ENCODE results near the gene KANSL1.

The KANSL1 gene

DNA sequence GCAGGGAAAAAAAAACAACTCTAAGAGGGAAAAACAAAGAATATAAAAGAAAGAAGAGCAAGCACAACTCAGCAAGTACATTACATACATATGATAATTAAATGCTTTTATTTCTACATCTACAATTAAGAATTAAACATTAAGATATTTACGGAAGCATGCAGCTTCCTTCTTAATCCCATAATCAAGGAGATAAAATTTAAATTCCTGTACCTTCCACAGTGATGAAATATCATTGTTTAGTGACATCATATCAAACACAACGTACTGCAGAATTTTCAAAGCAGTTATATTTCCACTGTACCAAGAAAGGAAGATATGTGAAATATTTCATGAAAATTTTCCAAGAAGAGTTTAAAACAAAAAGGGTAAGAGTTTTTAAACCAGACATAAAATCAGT, 26.0 kb downstream of the KANSL1 start:
- no peak for DNase-seq (ENCODE audit: low read depth)

DNA sequence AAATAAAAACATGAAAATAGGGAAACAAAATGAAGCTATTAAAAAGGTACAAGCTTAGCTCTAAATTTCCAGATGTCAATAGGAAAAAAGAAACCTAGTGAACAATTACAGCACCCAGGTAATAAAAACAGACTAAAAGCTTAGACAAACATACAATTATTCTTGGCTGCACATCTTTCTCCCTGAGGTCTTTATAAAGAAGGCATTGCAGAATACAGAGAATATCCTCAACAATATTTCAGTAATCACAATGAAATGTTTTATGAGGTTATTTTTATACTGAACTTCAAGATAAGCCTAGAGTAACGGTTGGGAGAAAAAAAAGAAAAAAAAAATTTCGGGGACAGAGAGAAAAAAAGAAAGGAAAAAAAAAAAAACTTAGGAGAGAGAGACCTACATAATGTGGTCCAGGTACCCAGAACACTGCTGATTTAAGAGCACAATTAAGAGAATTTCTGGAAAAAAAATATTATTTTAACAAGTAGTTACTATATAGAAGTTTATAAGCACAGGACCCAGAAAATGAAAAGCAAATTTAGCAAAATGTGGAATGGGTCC, 26.5 kb downstream of the KANSL1 start:
- DNase-seq (ENCODE audit: low read depth), result no peak

DNA sequence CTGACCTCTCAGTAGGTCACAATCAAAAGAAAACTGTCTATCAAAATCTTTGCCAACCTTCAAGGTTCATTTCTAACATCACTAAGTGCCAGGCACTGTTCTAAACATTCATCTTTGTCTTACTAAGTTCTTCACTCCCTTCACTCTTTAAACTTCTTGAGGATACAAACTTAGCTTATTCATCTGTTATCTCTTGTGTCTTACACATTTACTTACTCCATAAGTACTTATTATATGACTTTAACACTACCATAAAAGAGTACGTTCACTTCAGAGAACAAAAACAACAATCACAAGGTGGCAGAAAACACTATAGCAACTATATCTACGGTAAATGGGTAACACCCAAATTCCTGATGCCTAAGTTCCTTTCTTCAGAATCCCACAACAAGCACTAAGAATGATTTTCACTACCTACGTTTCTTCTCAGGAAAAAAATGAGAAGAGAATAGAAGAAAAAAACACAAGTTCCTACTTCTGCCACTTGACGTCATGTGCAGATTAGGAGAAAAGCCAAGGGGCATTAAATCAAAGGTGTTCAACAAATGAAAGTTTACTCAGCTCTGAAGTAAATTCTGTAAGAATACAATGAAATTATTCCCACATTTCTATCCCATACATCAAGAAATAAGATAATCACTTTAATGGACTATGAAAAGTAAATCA, 29.2 kb downstream of the KANSL1 start:
- no peak for DNase-seq (ENCODE audit: low read depth)

DNA sequence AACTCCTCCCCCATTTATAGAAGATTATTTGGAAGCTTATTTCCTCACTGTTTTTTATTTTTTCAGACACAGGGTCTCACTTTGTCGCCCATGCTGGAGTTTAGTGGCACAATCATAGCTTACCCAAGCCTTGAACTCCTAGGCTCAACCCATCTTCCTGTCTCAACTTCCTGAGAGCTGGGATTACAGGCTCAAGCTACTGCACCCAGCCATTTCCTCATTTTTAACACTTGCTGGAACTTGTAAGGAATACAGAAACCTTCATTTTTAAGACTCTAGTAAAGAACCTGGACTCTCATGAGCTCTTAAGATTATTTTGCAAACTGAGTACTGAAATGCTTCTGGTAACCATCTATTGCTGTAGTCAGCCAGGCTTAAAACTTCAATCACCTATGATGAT, 29.9 kb downstream of the KANSL1 start:
- no peak for DNase-seq (ENCODE audit: low read depth)

DNA sequence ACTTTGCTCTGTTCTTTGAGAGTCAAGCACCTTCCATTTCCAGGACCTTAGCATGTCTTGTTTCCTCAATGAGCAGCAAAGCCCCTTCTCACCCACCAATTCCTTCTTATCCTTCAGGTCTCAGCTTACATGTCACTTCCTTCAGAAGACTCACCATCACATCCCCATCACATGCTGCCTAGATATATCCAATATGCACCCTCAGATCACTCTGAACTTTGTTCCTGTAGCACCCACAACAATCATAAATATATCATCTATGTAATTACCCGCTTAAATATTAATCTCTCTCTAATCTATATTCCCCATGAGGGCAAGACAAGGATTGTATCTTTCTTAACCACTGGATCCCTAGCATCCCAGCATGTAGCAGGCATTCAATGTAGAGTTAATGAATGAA, 30.4 kb downstream of the KANSL1 start:
- no peak for DNase-seq (ENCODE audit: low read depth)

DNA sequence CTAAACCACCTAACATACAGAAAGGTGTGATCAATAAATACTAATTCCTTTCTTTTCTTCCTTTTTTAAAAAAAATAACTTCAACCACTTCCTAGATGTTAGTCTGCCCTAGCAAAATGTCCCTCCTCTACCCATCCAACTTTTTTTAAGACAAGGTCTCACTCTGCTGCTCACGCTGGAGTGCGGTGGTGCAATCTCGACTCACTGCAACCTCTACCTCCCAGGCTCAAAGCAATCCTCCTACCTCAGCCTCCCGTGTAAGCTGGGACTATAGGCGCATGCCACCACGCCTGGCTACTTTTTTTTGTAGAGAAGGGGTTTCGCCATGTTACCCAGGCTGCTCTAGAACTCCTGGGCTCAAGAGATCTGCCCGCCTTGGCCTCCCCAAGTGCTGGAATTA, 33.1 kb downstream of the KANSL1 start:
- DNase-seq (ENCODE audit: low read depth), result no peak

DNA sequence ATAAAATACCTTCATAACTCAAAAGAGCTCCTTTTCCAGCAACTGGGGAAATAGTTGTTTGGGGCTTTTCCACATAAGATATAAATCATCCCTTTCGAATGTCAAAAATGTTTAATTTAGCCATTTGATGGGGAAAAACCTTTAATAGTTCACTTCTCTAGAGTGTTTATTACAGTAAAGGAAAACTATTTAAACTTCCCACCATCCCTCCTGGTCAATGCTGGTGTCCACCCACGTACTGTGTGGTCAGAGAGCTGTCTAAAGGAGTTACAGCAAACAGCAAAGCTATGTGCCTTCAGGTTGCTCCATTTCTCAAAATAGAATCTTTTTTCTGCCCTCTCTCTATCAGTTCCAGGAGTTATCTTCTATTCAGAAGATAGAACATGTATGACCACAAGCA, 33.5 kb downstream of the KANSL1 start:
- DNase-seq (ENCODE audit: low read depth), result no peak

DNA sequence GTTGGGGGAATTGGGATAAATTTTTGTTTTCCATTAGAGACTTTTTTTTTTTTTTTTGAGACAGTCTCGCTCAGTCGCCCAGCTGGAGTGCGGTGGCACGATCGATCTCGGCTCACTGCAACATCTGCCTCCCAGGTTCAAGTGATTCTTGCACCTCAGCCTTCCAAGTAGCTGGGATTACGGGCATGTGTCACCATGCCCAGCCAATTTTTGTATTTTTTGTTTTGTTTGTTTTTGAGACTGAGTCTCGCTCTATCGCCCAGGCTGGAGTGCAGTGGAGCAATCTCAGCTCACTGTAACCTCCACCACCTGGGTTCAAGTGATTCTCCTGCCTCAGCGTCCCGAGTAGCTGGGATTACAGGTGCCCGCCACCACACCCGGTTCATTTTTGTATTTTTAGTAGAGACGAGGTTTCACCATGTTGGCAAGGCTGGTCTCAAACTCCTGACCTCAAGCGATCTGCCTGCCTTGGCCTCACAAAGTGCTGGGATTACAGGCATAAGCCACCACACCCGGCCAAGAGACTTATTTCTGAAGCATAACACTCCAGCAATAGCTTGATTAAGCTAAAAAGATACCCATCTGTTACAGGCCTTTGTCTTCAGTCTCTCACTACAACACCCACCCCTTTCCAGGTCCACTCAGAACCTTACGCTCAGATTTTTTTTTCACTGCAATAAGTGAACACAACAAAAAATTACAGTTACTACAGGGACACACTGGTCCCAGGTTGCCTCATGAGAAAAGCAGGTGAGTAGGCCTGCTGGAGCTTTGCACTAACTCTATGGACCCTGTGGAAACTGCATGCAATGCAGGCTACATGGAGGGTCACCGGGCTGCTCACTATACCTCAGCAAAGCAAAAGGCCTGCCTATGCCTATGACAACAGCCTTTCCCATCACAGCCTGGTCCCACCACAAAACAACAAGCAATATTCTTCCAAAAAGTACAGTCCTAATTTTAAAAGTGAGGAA, 34.6 kb downstream of the KANSL1 start:
- no peak for DNase-seq (ENCODE audit: low read depth)

DNA sequence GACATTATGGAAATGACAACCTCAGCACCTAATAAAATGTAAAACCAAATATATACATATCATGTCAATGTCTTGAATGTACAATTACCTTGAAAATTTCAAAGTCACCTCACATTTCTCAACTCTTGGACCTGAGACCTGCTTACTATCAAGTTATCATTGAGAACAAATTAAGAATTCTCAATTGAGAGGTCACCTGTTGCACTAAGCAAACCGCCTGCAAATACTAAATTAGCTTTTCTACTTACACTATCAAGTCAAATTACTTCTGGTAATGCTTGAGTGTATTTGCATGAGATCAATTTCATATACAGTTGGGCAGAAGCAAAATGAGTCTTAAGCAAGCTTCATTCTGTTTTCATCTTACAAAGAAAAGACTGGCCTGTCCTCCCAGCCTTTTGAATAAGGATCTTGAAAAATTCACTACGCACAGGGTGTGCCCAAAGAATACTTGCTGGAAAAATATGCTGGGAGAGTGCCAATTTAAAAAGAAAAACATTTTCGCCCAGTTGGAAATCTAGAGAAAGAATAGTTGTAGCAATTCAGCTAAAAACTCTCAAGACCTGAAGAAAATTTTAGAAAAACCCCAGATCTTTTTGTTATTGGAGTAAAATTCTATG, 35.7 kb downstream of the KANSL1 start:
- no peak for DNase-seq (ENCODE audit: low read depth)

DNA sequence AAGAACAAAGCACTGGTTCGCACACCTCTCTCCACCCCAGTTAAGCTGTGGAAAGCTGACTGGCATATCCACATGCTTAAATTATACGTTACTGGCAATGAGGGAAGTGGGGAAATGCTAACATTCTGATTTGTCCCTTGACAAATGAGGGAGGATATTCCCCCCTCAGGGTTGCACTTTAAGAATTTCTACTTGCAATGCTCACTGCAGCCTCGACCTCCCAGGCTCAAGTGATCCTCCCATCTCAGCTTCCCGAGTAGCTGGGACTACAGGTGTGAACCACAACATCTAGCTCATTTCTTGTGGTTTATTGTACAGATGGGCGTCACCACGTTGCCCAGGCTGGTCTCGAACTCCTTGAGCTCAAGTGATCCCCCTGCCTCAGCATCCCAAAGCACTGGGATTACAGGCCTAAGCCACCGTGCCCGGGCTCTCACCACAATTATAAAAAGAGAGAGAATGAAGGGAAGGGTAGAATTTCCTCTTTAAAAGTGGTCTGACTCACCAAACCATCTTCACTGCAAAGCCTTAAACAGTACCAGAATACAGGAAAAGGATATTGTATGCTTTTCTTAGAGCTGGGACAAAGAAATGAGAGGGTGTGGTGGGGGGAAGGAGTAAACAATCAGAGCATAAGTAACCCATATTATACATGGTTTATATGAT, 38.9 kb downstream of the KANSL1 start:
- no peak for DNase-seq (ENCODE audit: low read depth)

DNA sequence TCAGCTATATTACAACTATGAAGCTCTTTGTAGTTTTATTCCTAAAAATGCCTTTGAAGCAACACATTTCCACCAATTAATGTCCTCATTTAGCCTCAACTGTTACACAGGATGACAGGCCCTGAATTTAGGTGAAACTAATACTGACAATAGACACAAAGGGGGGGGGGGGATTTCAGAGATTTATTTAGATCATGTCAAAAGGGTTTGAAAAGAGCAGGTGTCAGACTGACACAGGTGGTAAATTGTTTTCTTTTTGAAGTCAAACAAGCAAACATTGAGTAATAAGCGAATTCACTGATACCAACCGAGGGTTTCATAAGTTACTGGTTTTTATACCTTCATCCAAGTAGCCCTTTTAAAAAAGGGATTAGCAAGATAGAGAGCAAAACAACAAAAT, 40.8 kb downstream of the KANSL1 start:
- DNase-seq (ENCODE audit: low read depth), result no peak

DNA sequence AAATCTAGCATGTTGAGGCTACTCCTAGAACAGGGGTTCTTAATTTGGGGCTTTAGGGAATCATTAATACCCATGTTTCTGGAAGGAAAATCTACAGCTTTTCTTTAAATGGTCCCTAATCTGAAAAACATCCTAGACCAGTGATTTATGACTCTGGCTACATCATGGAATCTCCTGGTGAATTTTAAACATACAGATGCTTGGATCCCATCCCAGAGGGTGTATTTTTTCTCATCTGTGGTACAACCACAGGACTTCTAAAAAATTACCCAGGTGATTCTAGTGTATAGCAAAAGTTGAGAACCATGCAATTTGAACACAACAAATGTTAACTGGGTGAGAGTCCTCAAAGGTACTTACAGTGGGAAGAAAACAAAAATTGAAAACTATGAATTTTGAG, 41.5 kb downstream of the KANSL1 start:
- DNase-seq (ENCODE audit: low read depth), result no peak

DNA sequence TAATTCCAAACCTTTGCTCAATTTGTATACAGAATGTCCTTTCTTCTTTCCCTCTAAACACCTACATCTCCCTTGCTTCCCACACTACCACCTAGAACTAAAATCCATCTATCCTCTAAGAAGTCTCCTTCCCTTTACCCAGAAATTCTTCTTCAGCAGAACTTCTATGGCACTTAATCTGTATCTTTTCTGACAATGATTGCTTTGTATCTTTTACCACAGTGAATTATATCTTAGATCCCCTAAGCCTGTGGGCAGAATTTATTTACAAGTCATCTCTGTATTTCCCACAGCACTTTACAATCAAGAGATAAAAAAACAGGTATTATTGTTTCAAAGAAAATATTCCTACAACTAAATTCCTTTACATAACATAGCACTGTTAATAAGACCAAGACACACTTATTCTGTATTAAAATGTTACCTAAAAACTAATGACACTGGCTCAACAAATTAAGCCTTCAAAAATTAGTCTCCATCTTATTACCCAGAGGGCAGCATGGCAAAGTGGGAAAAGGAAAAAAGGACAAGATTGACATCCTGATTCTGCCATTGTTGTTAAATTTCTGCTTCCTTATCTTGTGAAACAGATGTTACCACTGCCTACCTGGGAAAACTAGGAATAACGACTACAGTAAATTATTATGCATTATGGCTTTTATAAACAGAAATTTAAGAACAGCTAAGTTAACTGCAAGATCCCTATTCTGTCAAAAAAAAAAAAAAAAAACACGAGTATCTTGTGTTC, 42.8 kb downstream of the KANSL1 start:
- DNase-seq (ENCODE audit: low read depth), result no peak

DNA sequence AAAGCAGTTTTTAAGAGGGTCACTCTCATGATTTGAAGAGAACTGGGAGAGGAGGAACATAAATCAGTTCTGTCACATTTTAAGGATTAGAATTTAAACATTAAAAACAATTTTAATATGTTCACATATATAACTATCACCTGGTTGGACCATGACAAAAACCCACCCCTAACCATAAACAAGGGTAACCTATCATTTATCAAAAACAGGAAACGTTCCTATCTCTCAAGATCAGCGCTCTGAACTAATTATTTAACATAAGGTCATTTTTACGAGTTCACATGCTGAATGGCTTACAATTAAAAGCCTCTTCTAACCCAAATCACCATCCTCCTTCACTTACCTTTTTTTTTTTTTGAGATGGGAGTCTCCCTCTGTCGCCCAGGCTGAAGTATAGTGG, 45.0 kb downstream of the KANSL1 start:
- DNase-seq (ENCODE audit: low read depth), result no peak

DNA sequence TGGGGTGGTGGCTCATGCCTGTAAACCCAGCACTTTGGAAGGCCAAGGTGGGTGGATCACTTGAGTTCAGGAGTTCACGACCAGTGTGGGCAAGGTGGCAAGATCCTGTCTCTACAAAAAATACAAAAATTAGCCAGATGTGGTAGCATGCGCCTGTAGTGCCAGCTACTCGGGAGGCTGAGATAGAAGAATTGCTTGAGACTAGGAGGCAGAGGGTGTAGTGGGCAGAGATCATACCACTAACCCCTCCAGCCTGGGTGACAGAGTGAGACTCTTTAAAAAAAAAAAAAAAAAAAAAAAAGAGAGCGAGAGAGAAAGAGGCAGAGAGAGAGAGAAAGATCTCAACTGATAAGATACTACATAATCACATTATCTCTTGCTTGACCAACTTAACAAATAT, 45.9 kb downstream of the KANSL1 start:
- no peak for DNase-seq (ENCODE audit: low read depth)

DNA sequence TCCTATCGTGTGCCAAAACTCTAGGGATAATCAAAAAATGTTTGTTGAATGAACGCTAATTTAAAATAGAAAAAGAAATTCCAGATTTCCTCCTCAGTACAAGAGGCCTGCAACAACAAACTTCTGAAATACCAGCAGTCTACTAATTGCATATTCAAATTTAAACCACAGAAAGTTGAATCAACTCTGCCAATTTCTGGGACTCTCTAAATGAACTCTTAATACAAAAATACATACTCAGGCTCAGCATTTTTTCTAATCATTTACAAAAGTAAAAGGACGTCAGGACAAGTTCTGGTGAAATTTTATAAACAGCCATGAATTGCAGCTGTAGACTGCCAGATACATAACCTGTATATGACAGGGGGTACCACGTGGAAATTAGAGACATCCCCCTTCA, 49.0 kb downstream of the KANSL1 start:
- DNase-seq (ENCODE audit: low read depth), result no peak

DNA sequence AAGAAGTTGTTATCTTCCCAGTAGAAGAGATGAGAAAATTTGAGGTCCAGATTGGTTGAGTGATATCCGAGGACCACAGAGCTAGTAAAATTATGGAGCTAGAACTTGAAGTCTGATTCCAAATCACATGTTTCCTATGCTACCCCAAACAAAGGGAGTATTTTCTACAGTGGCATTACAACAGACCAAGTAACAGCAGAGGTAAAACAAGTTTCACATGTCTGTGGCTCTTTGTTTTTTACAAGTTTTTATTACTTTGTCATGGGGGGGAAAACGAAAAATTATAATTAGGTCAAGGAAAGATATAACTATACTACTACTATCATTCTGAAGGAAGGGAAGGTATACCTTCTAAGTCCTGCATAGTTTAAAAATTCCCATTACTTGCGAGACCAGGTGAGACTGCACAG, 49.4 kb downstream of the KANSL1 start:
- DNase-seq (ENCODE audit: low read depth), result no peak

DNA sequence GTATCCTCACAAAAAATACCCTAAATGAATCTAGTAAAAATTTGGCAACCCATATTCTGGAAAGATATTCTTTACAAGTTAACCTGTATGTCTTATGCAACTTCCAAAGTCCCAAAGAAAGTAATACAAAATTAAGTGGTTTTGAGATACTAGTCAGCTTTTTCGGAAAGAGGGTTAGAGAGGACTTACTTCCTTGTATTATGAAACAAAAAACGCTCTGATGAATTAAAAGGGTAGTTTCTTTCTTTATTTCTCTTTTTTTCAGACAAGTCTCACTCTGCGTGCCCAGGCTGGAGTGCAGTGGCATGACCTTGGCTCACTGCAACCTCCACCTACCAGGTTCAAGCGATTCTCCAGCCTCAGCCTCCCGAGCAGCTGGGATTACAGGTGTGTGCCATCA, 51.6 kb downstream of the KANSL1 start:
- no peak for DNase-seq (ENCODE audit: low read depth)

DNA sequence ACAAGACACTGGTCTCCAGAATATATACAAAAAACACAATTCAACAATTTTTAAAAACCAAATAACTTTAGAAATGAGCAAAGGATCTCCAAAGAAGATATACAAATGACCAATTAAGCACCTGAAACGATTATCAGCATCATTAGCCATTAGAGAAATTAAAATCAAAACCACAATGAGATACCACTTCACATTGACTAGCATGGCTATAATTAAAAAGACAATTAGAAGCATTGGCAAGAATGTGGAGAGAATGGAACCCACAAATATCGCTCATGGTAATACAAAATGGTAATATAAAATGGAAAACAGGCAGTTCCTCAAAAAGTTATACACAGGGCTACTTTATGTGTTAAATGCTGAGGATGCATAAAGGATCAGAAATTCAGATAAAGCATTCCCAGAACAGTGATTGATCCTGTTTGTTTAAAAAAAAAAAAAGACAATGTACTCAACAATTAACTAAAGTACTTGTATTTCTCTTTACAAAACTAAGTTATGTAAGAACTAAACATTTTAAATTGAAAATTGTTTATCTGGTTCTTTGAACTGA, 52.5 kb downstream of the KANSL1 start:
- DNase-seq (ENCODE audit: low read depth), result no peak

DNA sequence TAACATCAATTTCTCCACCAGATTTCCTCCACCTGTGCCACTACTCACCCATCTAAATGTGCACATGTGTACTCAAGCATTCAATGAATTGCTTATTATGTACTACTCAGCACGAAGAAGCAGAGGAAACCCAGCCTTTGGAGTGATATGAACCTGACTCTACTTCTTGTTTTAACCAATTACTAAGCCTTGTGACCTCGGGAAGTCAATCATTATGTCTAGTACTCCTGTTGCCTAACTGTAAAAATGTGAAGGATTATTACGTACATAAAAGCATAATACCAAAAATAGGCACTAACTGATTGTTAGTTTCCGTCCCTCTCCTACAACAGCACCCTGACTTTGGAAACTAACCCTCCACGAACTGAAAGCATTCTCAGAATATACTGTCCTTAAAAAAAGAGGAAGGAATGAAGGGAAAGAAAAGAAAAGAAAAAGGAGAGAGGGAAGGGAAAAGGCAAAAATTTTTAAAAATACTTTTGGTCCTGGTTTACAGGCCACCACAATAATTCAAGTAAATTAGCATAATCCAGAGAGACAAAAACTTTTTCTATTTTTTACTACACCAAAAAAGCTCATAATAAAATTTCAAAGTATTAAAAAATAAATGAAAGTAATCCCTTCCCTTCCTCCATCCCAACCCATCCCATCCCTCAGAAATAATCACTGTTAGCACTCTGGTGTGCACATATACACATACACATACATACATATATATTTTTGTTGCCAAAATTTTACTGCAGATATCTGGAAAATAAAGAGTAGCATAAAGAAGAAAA, 53.6 kb downstream of the KANSL1 start:
- no peak for DNase-seq (ENCODE audit: low read depth)
